Retina (tissue), 1 donor: ENCODE data around the gene KRT6C.

ENCODE experiments used
- DNase-seq: peaks from one replicate; pipeline ENCODE4 v3.0.0-alpha.2; 2016

KRT6C gene

GRCh38 chr12:52434081-52434733, 39.4 kb downstream of the KRT6C start, which contains the start of gene KRT75:
TSS of gene KRT75 (minus strand) at chr12:52434371. CDS start at chr12:52434304, 67 bp downstream.
- DNase-seq: no peak

GRCh38 chr12:52433501-52434080, 40.0 kb downstream of the KRT6C start:
- DNase-seq: no peak

- DNase-seq: no peak
Measured at GRCh38 chr12:52432559-52433207, 40.9 kb downstream of the KRT6C start.

- DNase-seq: no peak
Measured at GRCh38 chr12:52428121-52428520, 45.5 kb downstream of the KRT6C start.

GRCh38 chr12:52427083-52427482, 46.5 kb downstream of the KRT6C start:
- no peak for DNase-seq

- no peak for DNase-seq
Measured at GRCh38 chr12:52426034-52426433, 47.6 kb downstream of the KRT6C start.

- no peak for DNase-seq
Measured at GRCh38 chr12:52425466-52425865, 48.1 kb downstream of the KRT6C start.

- no peak for DNase-seq
Measured at GRCh38 chr12:52423661-52424500, 49.7 kb downstream of the KRT6C start.

- DNase-seq: no peak
Measured at GRCh38 chr12:52423035-52423434, 50.6 kb downstream of the KRT6C start.

GRCh38 chr12:52419656-52420055, 53.9 kb downstream of the KRT6C start:
- no peak for DNase-seq

- no peak for DNase-seq
Measured at GRCh38 chr12:52418576-52419110, 55.0 kb downstream of the KRT6C start.
